Upper lobe of left lung (tissue), 6 donors: ENCODE measurements around the gene AFAP1L2. TPM values are rescaled to one million over a fixed set of nuclear protein-coding genes. Genes with fewer than 3 reads are reported as not detected.

Experiments
- ATAC-seq, 2 donors: fragments of 200-7000 bp; cut with Tn5 transposase; one replicate each; pipeline ENCODE4 v1.9.1; 2022; ENCODE audit warnings: mild to moderate bottlenecking in 2 of 2, moderate library complexity in 2 of 2; ENCODE audit not compliant: low FRiP score in 2 of 2
- DNase-seq, 2 donors: peaks; one replicate each; pipeline ENCODE4 v3.0.0-alpha.2; 2019 to 2020
- H3K27ac ChIP-seq, 4 donors: fragments of 200-600 bp; sonication (generic); one replicate each; pipeline ENCODE4 v1.5.1; 2016 to 2019
- H3K27me3 ChIP-seq, 4 donors: fragments of 200-600 bp; sonication (generic); one replicate each; pipeline ENCODE4 v1.5.1; 2017 to 2019
- H3K36me3 ChIP-seq, 4 donors: fragments of 200-600 bp; sonication (generic); one replicate each; pipeline ENCODE4 v1.5.1; 2016 to 2019
- H3K4me1 ChIP-seq, 4 donors: fragments of 200-600 bp; sonication (generic); one replicate each; pipeline ENCODE4 v1.5.1; 2018 to 2019
- H3K4me3 ChIP-seq, 4 donors: fragments of 200-600 bp; sonication (generic); one replicate each; pipeline ENCODE4 v1.5.1; 2017 to 2019; ENCODE audit warnings: mild to moderate bottlenecking in 2 of 4, moderate library complexity in 1 of 4
- H3K9me3 ChIP-seq, 4 donors: fragments of 200-600 bp; sonication (generic); one replicate each; pipeline ENCODE4 v1.5.1; 2018 to 2019
- CTCF ChIP-seq, 6 experiments: fragments of 450-650 bp in 4 of 6; fragments of 200-600 bp in 2 of 6; sonication (generic) in 2 of 6; IDR thresholded peaks; one replicate each; pipeline ENCODE4 v1.5.1; 2016 to 2019; ENCODE audit warnings: antibody characterized with exemption in 6 of 6
- EP300 ChIP-seq, 4 donors: sonication (generic); formaldehyde crosslinking; IDR thresholded peaks; one replicate each; pipeline ENCODE4 v1.5.1; 2017; ENCODE audit warnings: antibody characterized with exemption in 4 of 4, control low read depth in 2 of 4
- POLR2A ChIP-seq, 4 donors: fragments of 450-650 bp; IDR thresholded peaks; one replicate each; pipeline ENCODE4 v1.5.1; 2016 to 2017; ENCODE audit warnings: antibody characterized with exemption in 4 of 4, mild to moderate bottlenecking in 2 of 4
- POLR2AphosphoS5 ChIP-seq, 2 donors: sonication (generic); formaldehyde crosslinking; IDR thresholded peaks; one replicate each; pipeline ENCODE4 v1.5.1; 2017; ENCODE audit warnings: antibody characterized with exemption in 2 of 2
- WGBS, 2 donors: methylation state at CpG; one replicate each; pipeline ENCODE4 v1.1.5; 2017 to 2018; 5-methylcytosine and 5-hydroxymethylcytosine counted together
- total RNA-seq, 6 donors: library from RNA; depleted of rRNA in 4 of 6; stranded (reverse); fragments of >200 nt in 4 of 6; gene quantifications; one replicate each; pipeline versions ENCODE4 v1.1.0 to v1.2.1, GENCODE V29; 2016 to 2021
- donor health status: DM: no; HTN: no; CAD: no; lungs with moderate emphysema.
- donor health status: DM: no; HTN: yes; CAD: no; lungs with severe emphysema.

Gene AFAP1L2
- total RNA-seq, 6 donors from 2014 or later, result 2.3 to 9.6 (median 3.4) TPM

GRCh38 chr10:114380060-114380459, 24.2 kb downstream of the AFAP1L2 start:
- no peak overlapping the region for H3K27ac ChIP-seq

GRCh38 chr10:114379631-114380041, 24.7 kb downstream of the AFAP1L2 start:
- no peaks in the 10 kb centered on the region for H3K4me1 ChIP-seq
- TF ChIP-seq POLR2A (IDR thresholded peaks at IDR 0.05) (no peak), CTCF (IDR thresholded peaks at IDR 0.05) (no peak), POLR2AphosphoS5 (IDR thresholded peaks at IDR 0.05) (no peak), EP300 (IDR thresholded peaks at IDR 0.05) (no peak)
- 62 to 74% methylated on average over 2 to 4 of the region's 4 CpGs for WGBS, 2 donors
- H3K9me3 ChIP-seq, result no peaks in the 10 kb centered on the region
- ATAC-seq, result peak in 1 of 2 donors; percentile 70
- no peaks in the 10 kb centered on the region for H3K36me3 ChIP-seq
- DNase-seq, result no peak
- no peak overlapping the region for H3K4me3 ChIP-seq
- no peak overlapping the region for H3K27ac ChIP-seq
- no peaks in the 10 kb centered on the region for H3K27me3 ChIP-seq

More at GRCh38 chr10:114380060-114380459, 24.2 kb downstream of the AFAP1L2 start:
- Histone ChIP-seq H3K27me3 (no peaks in the 10 kb centered on the region), H3K9me3 (no peaks in the 10 kb centered on the region), H3K4me3 (no peak overlapping the region), H3K4me1 (no peaks in the 10 kb centered on the region), H3K36me3 (no peaks in the 10 kb centered on the region)
- no peak for TF ChIP-seq EP300 (IDR thresholded peaks at IDR 0.05)
- no peak for TF ChIP-seq POLR2A (IDR thresholded peaks at IDR 0.05)
- no peak for TF ChIP-seq CTCF (IDR thresholded peaks at IDR 0.05)
- no peak for TF ChIP-seq POLR2AphosphoS5 (IDR thresholded peaks at IDR 0.05)
- DNase-seq (no peak), ATAC-seq (no peak)
- 92 to 100% methylated on average over 1 of the region's 1 CpG for WGBS, 2 donors

GRCh38 chr10:114376523-114376922, 27.8 kb downstream of the AFAP1L2 start:
- no peaks in the 10 kb centered on the region for H3K9me3 ChIP-seq
- TF ChIP-seq CTCF (IDR thresholded peaks at IDR 0.05) (no peak), EP300 (IDR thresholded peaks at IDR 0.05) (no peak), POLR2A (IDR thresholded peaks at IDR 0.05) (no peak), POLR2AphosphoS5 (IDR thresholded peaks at IDR 0.05) (no peak)
- 75 to 85% methylated on average over 2 of the region's 2 CpGs for WGBS, 2 donors
- H3K4me3 ChIP-seq, result no peak overlapping the region
- no peak overlapping the region for H3K27ac ChIP-seq
- ATAC-seq (no peak), DNase-seq (no peak)
- H3K27me3 ChIP-seq, result no peaks in the 10 kb centered on the region
- no peaks in the 10 kb centered on the region for H3K4me1 ChIP-seq
- no peaks in the 10 kb centered on the region for H3K36me3 ChIP-seq

GRCh38 chr10:114375047-114375446, 29.3 kb downstream of the AFAP1L2 start:
- DNase-seq (no peak), ATAC-seq (no peak)
- Histone ChIP-seq H3K4me3 (no peak overlapping the region), H3K27me3 (no peaks in the 10 kb centered on the region), H3K4me1 (no peaks in the 10 kb centered on the region), H3K9me3 (no peaks in the 10 kb centered on the region), H3K27ac (no peak overlapping the region), H3K36me3 (no peaks in the 10 kb centered on the region)
- no peak for TF ChIP-seq EP300 (IDR thresholded peaks at IDR 0.05)
- TF ChIP-seq POLR2A (IDR thresholded peaks at IDR 0.05), result no peak
- no peak for TF ChIP-seq CTCF (IDR thresholded peaks at IDR 0.05)
- no peak for TF ChIP-seq POLR2AphosphoS5 (IDR thresholded peaks at IDR 0.05)
- WGBS, 2 donors, result 55 to 60% methylated on average over 3 of the region's 3 CpGs

- Histone ChIP-seq H3K9me3 (no peaks in the 10 kb centered on the region), H3K36me3 (no peaks in the 10 kb centered on the region), H3K4me1 (no peaks in the 10 kb centered on the region), H3K27me3 (no peaks in the 10 kb centered on the region), H3K27ac (peak overlapping the region in 1 of 4 donors; percentile 56), H3K4me3 (no peak overlapping the region)
- DNase-seq (no peak), ATAC-seq (peak in 1 of 2 donors; percentile 69)
- TF ChIP-seq CTCF (IDR thresholded peaks at IDR 0.05) (no peak), POLR2A (IDR thresholded peaks at IDR 0.05) (no peak), EP300 (IDR thresholded peaks at IDR 0.05) (no peak), POLR2AphosphoS5 (IDR thresholded peaks at IDR 0.05) (no peak)
- 61 to 64% methylated on average over 14 to 15 of the region's 15 CpGs for WGBS, 2 donors
Observed at GRCh38 chr10:114374053-114374791, 30.1 kb downstream of the AFAP1L2 start.
